GM19467 (cell line): ENCODE measurements around the gene IGFBP5.

Experiments used
- ATAC-seq: cut with Tn5 transposase; IDR thresholded peaks from one replicate; pipeline ENCODE4 v1.9.1; 2021; ENCODE audit warnings: mild to moderate bottlenecking, moderate library complexity; ENCODE audit not compliant: unreplicated experiment

Gene IGFBP5

DNA sequence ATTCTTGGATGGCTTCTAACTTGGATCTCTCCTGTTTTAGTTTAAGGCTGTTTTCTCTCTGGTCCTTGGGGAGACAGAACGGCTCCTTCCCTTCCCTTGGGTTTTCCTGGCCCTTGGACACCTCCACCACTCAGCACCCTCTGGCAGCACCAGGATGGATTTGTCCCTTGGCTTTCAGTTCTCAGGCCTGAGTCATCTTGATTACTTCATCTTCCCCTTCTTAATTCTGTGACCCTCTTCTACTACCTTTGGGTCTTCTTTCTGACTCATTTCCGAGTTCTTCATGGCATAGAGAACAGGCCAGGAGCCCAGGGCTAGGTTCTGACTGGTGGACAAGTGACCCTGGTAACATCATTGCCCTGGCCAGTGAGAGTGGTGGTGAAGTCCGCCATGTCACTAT is 47.2 kb downstream of the IGFBP5 start:
- ATAC-seq, result no peak

DNA sequence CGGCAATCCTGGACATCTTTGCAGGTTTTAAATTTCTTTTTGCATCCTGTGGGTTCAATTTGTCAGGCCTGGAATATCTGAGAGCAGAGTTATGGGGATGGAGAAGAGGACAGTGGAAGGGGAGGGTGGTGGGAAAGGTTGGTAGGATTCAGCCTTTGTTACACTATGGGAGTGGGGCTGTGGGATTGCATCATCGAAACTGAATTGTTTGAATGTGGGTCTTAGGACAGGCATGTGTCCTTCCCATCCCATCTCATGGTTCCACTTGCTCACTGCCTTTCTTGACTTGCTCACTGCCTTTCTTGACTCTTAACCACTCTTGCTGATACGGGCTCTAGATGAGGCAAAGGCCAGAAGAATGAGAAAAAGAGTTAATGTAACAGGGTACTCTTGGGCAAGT is 49.2 kb downstream of the IGFBP5 start:
- ATAC-seq, result no peak

GRCh38 chr2:216645636-216645950 is 49.8 kb downstream of the IGFBP5 start:
- no peak for ATAC-seq

- no peak for ATAC-seq
Measured at GRCh38 chr2:216644842-216645635, 50.3 kb downstream of the IGFBP5 start.

GRCh38 chr2:216643986-216644659 is 51.2 kb downstream of the IGFBP5 start:
- ATAC-seq, result no peak

GRCh38 chr2:216637472-216637871 is 57.9 kb downstream of the IGFBP5 start:
- no peak for ATAC-seq

GRCh38 chr2:216636551-216637450 is 58.5 kb downstream of the IGFBP5 start:
- no peak for ATAC-seq

- ATAC-seq, result no peak
Measured at GRCh38 chr2:216635701-216636550, 59.4 kb downstream of the IGFBP5 start.

DNA sequence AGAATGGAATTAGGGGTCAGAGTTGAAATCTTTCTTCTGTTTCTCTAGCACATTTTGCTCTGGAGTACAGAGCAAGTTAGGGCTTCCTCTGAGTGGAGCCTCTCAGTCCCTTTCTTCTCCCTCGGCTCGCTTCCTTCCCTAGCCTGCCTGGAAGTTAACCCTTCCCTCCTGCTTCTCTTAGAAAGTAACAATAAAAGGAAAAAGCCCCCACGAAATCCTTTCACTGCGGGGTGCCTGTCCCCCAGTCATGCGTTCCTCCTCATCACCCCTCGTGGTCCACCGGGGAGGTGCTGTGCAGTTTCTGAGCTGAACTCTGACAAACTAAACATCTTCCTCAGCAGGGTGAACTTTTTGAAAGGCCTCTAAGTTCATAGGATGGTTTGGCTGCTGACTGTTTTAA is 60.2 kb downstream of the IGFBP5 start:
- ATAC-seq, result no peak

DNA sequence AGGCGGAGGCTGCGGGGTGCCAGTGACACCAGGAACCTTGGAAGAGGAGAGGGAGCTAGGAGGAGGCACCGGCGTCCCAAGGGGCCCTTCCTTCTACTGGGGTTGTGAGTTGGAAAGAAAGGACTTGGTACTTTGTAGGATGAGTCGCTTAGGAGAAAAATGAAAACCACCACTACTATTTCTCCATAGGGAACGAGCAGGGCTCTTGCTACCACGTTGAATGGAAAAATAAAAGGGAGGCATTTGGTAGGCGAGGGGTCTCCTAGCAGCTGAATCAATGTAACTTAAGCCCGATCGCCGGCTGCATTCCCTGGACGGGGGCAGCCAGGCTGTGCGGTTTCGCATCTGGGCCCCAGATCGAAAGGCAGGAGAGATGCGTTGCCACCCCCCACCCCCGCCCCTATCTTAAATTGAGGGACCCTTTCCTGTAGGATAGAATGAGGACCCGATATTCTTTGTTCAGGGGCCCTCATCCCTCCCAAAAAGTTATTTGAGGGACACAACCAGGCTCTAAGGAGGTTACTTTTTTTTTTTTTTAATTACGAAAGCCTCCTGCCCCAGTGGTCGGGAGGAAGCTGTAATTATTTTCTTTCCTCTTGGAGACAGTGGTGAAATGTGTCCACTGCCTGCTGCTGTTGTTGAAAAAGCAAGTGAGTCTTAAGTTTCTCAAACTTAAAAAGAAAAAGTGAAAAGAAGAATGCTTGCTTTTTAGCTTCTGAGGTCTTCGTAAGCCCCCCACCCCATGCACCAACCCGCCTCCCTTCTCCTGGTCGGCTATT is 60.8 kb downstream of the IGFBP5 start:
- no peak for ATAC-seq

- no peak for ATAC-seq
Measured at GRCh38 chr2:216633616-216634369, 61.6 kb downstream of the IGFBP5 start.

DNA sequence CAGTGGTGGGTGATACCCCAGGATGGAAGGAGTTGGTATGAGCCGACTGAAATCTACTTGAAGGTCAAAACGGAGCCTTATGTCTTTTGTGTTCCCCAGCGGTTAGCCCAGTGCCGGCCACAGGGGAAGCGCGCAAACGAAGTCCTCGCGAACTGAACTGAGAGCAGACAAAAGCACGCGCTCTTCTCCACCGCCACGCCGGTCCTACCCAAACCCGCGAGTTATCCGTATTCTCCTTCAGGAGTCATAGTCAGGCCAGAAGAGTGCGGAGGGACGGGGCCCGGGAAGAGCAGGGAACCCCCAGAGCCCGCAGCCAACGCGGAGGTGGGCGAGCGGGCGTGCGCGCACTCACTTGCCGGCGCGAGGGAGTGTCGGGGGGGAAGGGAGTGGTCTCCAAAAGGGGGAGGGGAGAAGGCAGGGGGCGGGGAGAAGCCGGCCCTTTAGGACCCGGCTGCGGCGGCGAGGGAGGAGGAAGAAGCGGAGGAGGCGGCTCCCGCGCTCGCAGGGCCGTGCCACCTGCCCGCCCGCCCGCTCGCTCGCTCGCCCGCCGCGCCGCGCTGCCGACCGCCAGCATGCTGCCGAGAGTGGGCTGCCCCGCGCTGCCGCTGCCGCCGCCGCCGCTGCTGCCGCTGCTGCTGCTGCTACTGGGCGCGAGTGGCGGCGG is 62.3 kb downstream of the IGFBP5 start, which contains the start of gene IGFBP2:
IGFBP2 (plus strand) TSS at position 469 of the 664 bp plus-strand sequence; CDS start at position 573, 104 bp downstream.
- no peak for ATAC-seq

DNA sequence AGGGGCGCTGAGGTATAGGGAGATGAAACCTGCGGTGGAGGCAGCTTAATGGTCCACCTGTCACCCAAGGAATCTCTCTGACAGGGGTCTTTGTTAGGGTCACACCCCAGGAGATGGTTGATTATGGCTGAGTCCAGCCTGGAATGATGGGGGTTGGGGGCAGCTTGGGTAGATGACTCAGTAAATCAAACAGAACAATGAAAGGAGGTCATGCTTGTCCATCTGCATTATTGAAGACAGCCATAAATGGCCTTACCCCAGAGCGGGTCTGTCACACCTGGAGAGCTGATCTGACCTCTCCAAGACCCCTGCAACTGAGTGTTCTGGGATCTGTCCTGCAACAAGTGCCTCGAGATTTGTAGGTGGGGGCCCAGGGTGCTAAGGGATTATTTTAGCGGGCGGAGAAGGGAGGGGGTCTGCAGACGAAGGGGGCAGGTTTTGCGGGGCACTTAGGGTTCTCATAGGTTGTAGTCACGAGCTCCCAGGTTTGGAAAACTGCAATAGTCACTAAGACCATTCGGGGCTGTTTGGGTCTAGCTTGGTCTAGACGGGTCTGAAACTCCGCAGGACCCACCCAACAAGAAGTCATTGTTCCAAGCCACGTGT is 62.9 kb downstream of the IGFBP5 start:
- no peak for ATAC-seq

GRCh38 chr2:216629784-216630183 is 65.6 kb downstream of the IGFBP5 start:
- ATAC-seq, result no peak

GRCh38 chr2:216626875-216627245 is 68.5 kb downstream of the IGFBP5 start:
- ATAC-seq, result no peak

DNA sequence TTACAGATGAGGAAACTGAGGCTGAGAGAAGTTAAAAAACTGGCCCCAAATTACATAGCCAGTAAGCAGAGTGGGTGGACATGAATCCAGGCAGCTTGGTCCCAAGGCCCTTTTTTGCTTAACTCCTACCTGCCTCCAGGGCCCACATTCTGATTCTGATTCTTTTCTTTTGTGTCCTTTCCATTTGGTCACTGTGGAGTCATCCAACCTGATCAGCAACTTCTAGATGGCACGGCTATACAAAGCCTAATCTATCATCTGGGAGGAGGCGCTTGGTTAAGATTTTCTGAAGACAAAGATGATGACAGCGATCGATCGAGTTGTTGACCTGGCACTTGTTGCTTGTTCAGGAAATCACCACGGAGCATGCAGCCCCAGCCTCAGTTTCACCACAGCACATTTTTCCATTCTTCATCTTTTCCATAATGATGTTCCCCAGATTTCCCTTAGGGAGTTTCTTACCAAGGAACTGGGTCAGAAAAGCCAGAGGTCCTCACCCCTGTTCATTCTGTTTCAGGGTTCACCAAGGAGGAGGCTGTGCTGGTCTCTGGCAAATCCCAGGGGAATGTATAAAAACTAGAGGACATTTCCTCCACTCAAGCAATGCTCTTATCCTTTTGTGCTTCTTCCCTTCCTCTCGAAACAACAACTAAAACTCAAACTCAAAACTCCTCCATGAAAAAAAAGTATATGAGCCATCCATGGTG is 69.0 kb downstream of the IGFBP5 start:
- no peak for ATAC-seq

- no peak for ATAC-seq
Measured at GRCh38 chr2:216624251-216624650, 71.1 kb downstream of the IGFBP5 start.

- no peak for ATAC-seq
Measured at GRCh38 chr2:216622526-216622925, 72.8 kb downstream of the IGFBP5 start.
